SK-N-MC (cell line): ENCODE measurements around the gene SLC17A8.
"Not testable (repeated sequence)": the region's sequence is repeated elsewhere in the genome, so short reads cannot be mapped to it uniquely, and the experiment has no call there.

ENCODE experiments used
- DNase-seq: peaks from one replicate; pipeline ENCODE4 v3.0.0-alpha.2; 2011; ENCODE audit warnings: low read depth, low spot score
- H3K27ac ChIP-seq: fragments of 200-600 bp; sonication (generic); 2 replicates; pipeline ENCODE4 v1.5.1; 2016; ENCODE audit warnings: mixed run types
- H3K36me3 ChIP-seq: fragments of 200-600 bp; sonication (generic); 2 replicates; pipeline ENCODE4 v1.6.1; 2017; ENCODE audit warnings: antibody characterized with exemption, low read length, mixed read lengths; ENCODE audit not compliant: insufficient read depth
- H3K4me3 ChIP-seq: fragments of 200-600 bp; sonication (generic); 2 replicates; pipeline ENCODE4 v1.5.1; 2016
- H3K9ac ChIP-seq: fragments of 200-600 bp; sonication (generic); 2 replicates; pipeline ENCODE4 v1.8.0; 2017; ENCODE audit warnings: mixed run types, mixed read lengths; ENCODE audit not compliant: insufficient read length
- H3K9me3 ChIP-seq: fragments of 200-600 bp; sonication (generic); 2 replicates; pipeline ENCODE4 v1.6.1; 2017; ENCODE audit warnings: low read depth, mild to moderate bottlenecking, antibody characterized with exemption, low read length, moderate library complexity, mixed read lengths
- EZH2 ChIP-seq: fragments of 200-600 bp; sonication (generic); IDR thresholded peaks from one replicate; pipeline ENCODE4 v1.6.1; 2017; ENCODE audit warnings: antibody characterized with exemption
- FOXP2 ChIP-seq: optimal IDR thresholded peaks from 2 replicates; pipeline ENCODE3; 2011; ENCODE audit warnings: mild to moderate bottlenecking, moderate library complexity; ENCODE audit not compliant: insufficient read depth; ENCODE audit errors: extremely low read length, control extremely low read depth
- POLR2AphosphoS5 ChIP-seq: IDR thresholded peaks from 2 replicates; pipeline ENCODE4 v1.6.1; 2012; ENCODE audit warnings: mild to moderate bottlenecking, low read depth, low read length, borderline replicate concordance

Gene SLC17A8

DNA sequence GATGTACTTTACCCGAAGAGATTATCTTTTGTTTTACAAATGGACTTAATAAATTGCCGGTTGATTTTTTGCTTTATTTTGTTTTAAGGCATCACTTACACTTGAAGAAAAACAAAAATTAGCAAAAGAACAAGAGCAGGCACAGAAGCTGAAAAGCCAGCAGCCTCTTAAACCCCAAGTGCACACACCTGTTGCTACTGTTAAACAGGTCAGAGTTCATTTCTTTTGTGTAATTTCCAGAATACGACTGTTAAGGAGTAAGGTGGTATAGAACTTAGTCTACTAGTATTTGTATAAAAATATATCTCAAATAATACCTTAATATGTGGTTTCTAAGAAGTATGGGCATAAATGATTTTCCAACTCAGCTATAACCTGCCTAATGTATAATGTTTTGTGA lies 19.6 kb upstream of the SLC17A8 start:
- Histone ChIP-seq H3K27ac (no peak overlapping the region), H3K9ac (no peak overlapping the region), H3K9me3 (no peaks in the 10 kb centered on the region), H3K4me3 (no peak overlapping the region), H3K36me3 (peaks cover 43% of the 10 kb centered on the region)
- DNase-seq = no peak
- TF ChIP-seq FOXP2 (no peak), POLR2AphosphoS5 (no peak), EZH2 (no peak)

DNA sequence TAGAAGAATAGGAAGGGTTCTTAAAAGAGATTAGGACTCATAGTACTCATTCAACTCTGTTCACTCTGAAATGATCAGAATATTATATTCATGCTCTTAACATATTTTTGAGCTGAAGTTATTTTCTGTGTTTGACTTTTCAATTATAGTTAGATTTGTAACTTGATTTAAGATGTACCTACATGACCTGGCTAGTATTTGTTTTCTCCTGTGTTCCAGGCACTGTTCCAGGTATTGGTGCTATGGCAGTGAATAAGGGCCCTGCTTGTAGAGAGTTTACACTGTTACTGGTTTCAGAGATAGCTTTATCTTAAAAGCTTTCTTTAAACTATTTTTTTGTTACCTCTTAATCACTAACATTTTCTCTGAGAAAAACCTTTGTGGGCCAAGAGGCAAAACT lies 19.1 kb upstream of the SLC17A8 start:
- Histone ChIP-seq H3K27ac (no peak overlapping the region), H3K36me3 (peaks cover 43% of the 10 kb centered on the region), H3K4me3 (no peak overlapping the region), H3K9ac (no peak overlapping the region), H3K9me3 (no peaks in the 10 kb centered on the region)
- DNase-seq = no peak
- TF ChIP-seq POLR2AphosphoS5 (no peak), EZH2 (no peak), FOXP2 (no peak)

DNA sequence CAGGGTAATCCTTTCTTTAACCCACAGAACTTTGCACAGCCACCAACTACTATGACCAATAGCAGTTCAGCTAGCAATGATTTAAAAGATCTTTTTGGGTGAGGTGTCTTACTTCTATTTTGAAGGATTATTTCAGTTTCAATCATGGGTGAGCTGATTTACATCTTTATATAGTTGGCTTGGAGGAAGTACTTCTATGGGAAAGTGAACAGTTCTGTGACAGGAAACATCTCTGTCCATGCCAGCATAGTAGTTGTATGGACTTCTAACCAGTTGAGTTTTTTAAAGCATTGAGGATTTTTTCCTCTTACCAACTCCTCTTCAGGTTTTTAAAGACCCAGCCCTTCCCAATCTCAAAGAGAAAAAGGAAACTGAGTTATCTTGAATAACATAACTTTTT lies 17.8 kb upstream of the SLC17A8 start:
- DNase-seq = no peak
- Histone ChIP-seq H3K4me3 (no peak overlapping the region), H3K9ac (no peak overlapping the region), H3K36me3 (peaks cover 41% of the 10 kb centered on the region), H3K27ac (no peak overlapping the region), H3K9me3 (no peaks in the 10 kb centered on the region)
- TF ChIP-seq EZH2 (no peak), FOXP2 (no peak)

DNA sequence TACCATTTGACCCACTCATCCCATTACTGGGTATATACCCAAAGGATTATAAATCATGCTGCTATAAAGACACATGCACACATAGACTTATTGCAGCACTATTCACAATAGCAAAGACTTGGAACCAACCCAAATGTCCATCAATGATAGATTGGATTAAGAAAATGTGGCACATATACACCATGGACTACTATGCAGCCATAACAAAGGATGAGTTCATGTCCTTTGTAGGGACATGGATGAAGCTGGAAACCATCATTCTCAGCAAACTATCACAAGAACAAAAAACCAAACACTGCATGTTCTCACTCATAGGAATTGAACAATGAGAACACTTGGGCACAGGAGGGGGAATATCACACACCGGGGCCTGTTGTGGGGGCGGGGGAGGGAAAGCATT lies 14.0 kb upstream of the SLC17A8 start:
- H3K27ac ChIP-seq, H3K9ac ChIP-seq, DNase-seq, H3K4me3 ChIP-seq, H3K9me3 ChIP-seq: not testable (repeated sequence)
- peaks cover 14% of the 10 kb centered on the region for H3K36me3 ChIP-seq

DNA sequence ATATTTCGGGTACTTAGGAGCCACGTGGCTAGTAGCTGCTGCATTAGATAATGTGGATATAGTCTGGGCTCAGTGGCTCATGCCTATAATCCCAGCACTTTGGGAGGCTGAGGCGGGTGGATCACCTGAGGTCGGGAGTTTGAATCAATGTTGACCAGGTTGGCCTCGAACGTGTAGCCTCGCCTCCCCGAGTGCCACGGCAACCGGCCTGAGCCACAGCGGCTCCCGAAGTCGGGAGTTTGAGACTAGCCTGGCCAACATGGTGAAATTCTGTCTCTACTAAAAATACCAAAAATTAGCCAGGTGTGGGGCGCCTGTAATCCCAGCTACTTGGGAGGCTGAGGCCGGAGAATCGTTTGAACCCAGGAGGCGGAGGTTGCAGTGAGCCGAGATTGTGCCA lies 12.5 kb upstream of the SLC17A8 start:
- not testable (repeated sequence) for H3K27ac ChIP-seq, H3K36me3 ChIP-seq, H3K4me3 ChIP-seq, DNase-seq, H3K9ac ChIP-seq, H3K9me3 ChIP-seq

DNA sequence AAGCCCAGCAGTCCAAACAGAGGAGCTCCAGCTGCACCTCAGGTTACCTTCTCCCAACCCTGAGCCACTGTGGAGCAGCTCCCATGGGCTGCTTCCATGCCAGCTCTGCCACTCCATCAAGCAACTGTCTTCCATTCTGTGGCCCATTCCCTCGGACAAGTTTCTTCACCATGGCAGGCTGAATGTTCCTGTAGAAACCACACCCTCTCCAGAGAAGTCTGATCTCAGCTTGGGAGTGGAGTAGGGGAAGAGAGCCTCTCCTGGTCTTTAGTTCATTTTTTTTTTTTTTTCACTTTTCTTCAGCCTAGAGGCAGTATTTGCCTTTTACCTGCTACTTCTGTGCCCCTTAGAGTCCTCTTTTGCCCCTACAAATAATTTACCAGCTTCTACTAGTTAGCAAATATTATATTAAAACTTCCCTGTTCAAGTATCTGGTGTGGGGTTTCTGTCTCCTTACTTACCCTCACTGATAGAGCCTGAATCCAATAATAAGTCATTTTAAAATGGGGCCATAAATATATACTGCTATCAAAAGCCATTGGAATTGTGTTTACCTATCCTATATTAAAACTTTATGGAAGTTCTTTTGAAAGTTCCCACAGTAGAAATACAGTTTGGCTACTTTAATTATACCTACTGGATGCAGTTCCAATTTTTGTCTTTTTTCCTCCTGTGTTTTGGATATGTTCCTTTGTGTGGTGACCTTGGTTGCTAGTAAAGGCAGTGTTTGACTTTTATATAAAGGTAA lies 11.7 kb upstream of the SLC17A8 start:
- TF ChIP-seq POLR2AphosphoS5 (no peak), FOXP2 (no peak), EZH2 (no peak)
- H3K9me3 ChIP-seq = no peaks in the 10 kb centered on the region
- H3K27ac ChIP-seq = no peak overlapping the region
- H3K36me3 ChIP-seq = no peaks in the 10 kb centered on the region
- H3K9ac ChIP-seq = no peak overlapping the region
- H3K4me3 ChIP-seq = no peak overlapping the region
- no peak for DNase-seq

DNA sequence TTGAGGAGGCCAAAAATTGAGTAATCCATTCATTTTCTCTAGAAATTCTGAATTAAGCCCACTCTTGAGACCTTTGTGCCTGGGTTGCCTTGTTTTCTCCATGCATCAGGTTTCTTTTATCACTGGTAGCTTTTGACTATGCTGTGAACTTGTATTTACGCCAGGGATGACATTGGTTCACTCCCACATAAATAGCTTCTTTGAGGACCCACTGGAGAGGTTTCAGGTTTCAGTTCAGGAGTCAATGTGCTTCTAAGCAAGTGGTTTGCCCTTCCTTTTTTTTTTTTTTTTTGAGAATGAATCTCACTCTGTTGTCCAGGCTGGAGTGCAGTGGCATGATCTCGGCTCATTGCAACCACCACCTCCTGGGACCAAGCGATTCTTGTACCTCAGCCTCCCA lies 10.2 kb upstream of the SLC17A8 start:
- Histone ChIP-seq H3K9me3 (no peaks in the 10 kb centered on the region), H3K4me3 (no peak overlapping the region), H3K9ac (no peak overlapping the region), H3K36me3 (no peaks in the 10 kb centered on the region), H3K27ac (no peak overlapping the region)
- DNase-seq = no peak
- TF ChIP-seq EZH2 = no peak
- no peak for TF ChIP-seq FOXP2
- no peak for TF ChIP-seq POLR2AphosphoS5

DNA sequence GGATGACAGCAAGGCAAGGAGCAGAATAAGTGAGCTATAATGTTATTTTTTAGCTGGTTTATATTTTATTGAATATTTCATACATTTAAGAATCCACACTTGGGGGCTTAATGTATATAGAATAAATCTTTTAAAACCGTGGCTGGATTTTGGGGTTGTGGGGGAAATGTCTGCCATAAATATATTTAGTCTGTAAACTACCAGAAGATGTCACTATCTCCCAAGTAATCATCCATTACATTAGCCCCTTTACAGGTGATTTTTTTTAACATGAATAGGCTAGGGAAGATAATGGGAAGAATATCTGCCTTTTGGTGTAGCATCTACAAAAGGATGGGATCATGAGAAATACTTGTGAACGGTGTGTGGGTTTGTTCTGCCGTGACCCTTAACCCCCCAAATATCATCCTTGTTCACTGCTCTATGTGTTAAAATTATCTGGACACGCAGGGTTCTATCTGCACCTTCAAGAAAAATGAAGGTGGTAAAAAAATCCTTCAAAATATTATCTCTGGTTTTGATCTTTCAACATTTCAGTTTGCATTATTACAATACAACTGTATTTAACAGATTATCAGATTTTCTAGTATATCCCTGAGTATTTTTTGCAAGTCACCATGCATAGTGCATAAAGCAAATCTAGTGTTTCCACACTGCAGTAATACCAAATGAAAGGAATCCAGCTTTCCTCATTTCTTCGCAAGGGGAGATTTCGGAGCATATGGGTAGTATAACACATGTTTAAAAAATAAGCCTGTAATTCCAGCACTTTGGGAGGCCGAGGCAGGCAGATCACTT lies 8.0 kb upstream of the SLC17A8 start:
- peak; percentile 5 for DNase-seq
- TF ChIP-seq POLR2AphosphoS5 (no peak), FOXP2 (no peak), EZH2 (no peak)
- H3K4me3 ChIP-seq = no peak overlapping the region

DNA sequence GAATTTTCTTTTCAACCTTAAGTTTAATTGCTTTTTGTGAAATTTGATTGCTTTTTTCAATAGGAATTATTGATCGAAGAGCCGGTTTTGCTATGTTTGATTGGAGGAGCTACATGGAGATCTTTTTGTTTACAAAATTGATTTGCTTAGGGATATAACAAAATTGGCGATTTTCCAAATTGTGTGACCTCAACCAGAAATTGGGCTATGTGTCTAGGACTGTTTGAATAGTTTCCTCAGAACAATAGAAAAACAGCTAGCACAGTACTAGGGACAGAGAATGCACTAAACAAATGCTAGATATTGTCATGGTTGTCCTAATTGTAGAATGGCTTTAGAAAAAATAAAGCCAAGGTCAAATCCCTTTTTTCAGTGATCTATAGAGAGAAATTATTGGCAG lies 2.4 kb downstream of the SLC17A8 start:
- no peak for DNase-seq
- no peak overlapping the region for H3K9ac ChIP-seq
- no peaks in the 10 kb centered on the region for H3K9me3 ChIP-seq
- no peak overlapping the region for H3K27ac ChIP-seq
- TF ChIP-seq POLR2AphosphoS5 (no peak), EZH2 (no peak), FOXP2 (no peak)
- no peak overlapping the region for H3K4me3 ChIP-seq
- no peaks in the 10 kb centered on the region for H3K36me3 ChIP-seq

More for the DNA sequence above, 8.0 kb upstream of the SLC17A8 start:
- Histone ChIP-seq H3K9ac (no peak overlapping the region), H3K36me3 (no peaks in the 10 kb centered on the region), H3K27ac (no peak overlapping the region), H3K9me3 (no peaks in the 10 kb centered on the region)
